GM13977 (cell line): Measurements from ENCODE around the gene NKAIN4.

Experiments
- DNase-seq: peaks from one replicate; pipeline ENCODE4 v3.0.0; 2012; ENCODE audit warnings: low spot score
- CTCF ChIP-seq: IDR thresholded peaks from 2 replicates; pipeline ENCODE4 v1.5.1; 2012; ENCODE audit warnings: mild to moderate bottlenecking, control low read depth; ENCODE audit not compliant: insufficient read depth; ENCODE audit errors: extremely low read depth, missing control alignments
- in situ Hi-C: fragments of 300-500 bp; cut with MboI; formaldehyde crosslinking; loops from one replicate; pipeline ENCODE4 v1.12.0; 2022; ENCODE audit warnings: low sequenced_read_pairs, low pct_unique_long_range_greater_than_20kb, mixed read lengths, inconsistent platforms; ENCODE audit not compliant: unreplicated experiment

NKAIN4 gene

GRCh38 chr20:63264000-63264399 is 9.7 kb upstream of the NKAIN4 start:
- TF ChIP-seq CTCF: no peak
- DNase-seq: no peak
- in situ Hi-C loops: no loop called here

DNA sequence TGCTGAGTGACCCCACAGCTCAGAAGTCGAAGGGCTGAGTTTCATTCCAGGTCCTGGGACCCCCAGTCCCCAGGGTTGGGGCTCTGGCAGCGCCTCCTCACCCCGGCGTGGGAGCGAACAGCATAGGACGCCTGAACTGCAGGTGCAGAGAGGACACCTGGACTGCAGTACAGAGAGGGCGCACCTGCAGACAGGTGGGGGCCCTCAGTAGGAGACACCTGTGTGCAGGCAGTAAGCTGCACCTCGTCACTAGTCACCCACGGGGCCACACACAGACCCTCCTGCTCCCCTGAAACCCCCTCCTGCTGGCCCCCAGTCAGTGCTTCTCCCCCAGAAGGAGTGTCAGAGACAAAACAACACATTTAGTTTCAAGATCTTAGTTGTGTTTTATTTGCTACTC is 8.6 kb upstream of the NKAIN4 start:
- in situ Hi-C loops: no loop called here
- no peak for TF ChIP-seq CTCF

GRCh38 chr20:63261795-63262528 is 7.7 kb upstream of the NKAIN4 start:
- DNase-seq: no peak
- TF ChIP-seq CTCF: no peak
- in situ Hi-C loops: no loop called here

More for the DNA sequence above, 8.6 kb upstream of the NKAIN4 start:
- DNase-seq: no peak

GRCh38 chr20:63261060-63261794 is 7.0 kb upstream of the NKAIN4 start:
- in situ Hi-C loops: no loop called here
- no peak for DNase-seq
- no peak for TF ChIP-seq CTCF

DNA sequence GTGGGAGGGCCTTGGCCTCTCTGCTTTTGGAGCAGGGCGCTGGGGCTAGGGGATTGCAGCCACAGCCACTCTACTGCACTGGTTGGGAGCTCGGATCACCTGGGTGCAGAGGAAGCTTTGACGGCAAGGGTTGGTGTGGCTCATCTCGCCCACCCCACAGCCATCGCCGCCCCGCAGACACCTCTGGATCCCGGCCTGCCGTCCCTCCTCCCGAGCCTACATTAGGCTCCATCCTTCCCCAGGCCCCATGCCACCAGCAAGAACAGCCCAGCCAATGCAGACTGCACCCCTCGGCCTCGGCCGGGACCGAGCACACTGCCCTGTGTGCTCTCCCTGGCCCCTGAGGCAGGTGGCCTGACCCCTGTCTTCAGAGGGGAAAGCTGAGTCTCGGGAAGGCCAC is 6.3 kb upstream of the NKAIN4 start:
- TF ChIP-seq CTCF: no peak
- no peak for DNase-seq
- in situ Hi-C loops: no loop called here

- no peak for DNase-seq
- in situ Hi-C loops: no loop called here
- no peak for TF ChIP-seq CTCF
Measured at GRCh38 chr20:63259734-63260460, 5.6 kb upstream of the NKAIN4 start.
